Stimulated activated memory B cell treated with anti-CD40 and anti-IgM and Interleukin-4, amounts not matched to agents 10 μg/mL and 1 μg/mL and 100 μg/mL, for 72 hours (primary cell): ENCODE measurements around the gene NVL.
A peak's percentile ranks its signal among the peaks of the same experiment; 100 is the strongest.

Experiments used
- ATAC-seq: fragments of 150-1000 bp; cut with Tn5 transposase; 2 replicates; pipeline ENCODE4 v1.10.0; 2021
- H3K27ac Mint-ChIP-seq: one replicate; pipeline ENCODE4 v1.8.0; 2022; ENCODE audit warnings: mild to moderate bottlenecking, mixed read lengths
- H3K27me3 Mint-ChIP-seq: one replicate; pipeline ENCODE4 v1.8.0; 2022; ENCODE audit warnings: mixed read lengths
- H3K36me3 Mint-ChIP-seq: one replicate; pipeline ENCODE4 v1.8.0; 2022; ENCODE audit warnings: mixed read lengths
- H3K4me1 Mint-ChIP-seq: one replicate; pipeline ENCODE4 v1.8.0; 2022; ENCODE audit warnings: mixed read lengths
- H3K4me3 Mint-ChIP-seq: one replicate; pipeline ENCODE4 v1.8.0; 2022; ENCODE audit warnings: mild to moderate bottlenecking, moderate library complexity, mixed read lengths
- H3K9me3 Mint-ChIP-seq: one replicate; pipeline ENCODE4 v1.8.0; 2022; ENCODE audit warnings: mixed read lengths

NVL gene

GRCh38 chr1:224182866-224183590 lies 146.9 kb downstream of the NVL start, which contains the start of gene DEGS1:
DEGS1 (plus strand) TSS chr1:224183240; CDS start chr1:224183337, 97 bp downstream.
- peak within 1 kb of the TSS; percentile 94 for H3K4me3 Mint-ChIP-seq
- peaks cover 12% of the 10 kb centered on the region for H3K36me3 Mint-ChIP-seq
- ATAC-seq, result peak; percentile 91

GRCh38 chr1:224182057-224182865 lies 147.7 kb downstream of the NVL start:
- H3K4me3 Mint-ChIP-seq, result peak overlapping the region; percentile 92
- no peaks in the 10 kb centered on the region for H3K9me3 Mint-ChIP-seq
- H3K27me3 Mint-ChIP-seq, result no peaks in the 10 kb centered on the region
- H3K27ac Mint-ChIP-seq, result peak overlapping the region; percentile 96
- peak; percentile 75 for ATAC-seq
- peaks cover 53% of the 10 kb centered on the region for H3K4me1 Mint-ChIP-seq
- peaks cover 12% of the 10 kb centered on the region for H3K36me3 Mint-ChIP-seq

More at GRCh38 chr1:224182866-224183590, 146.9 kb downstream of the NVL start, which contains the start of gene DEGS1:
- Mint-ChIP-seq H3K4me1 (peaks cover 53% of the 10 kb centered on the region), H3K27ac (peak within 1 kb of the TSS; percentile 96), H3K9me3 (no peaks in the 10 kb centered on the region), H3K27me3 (no peaks in the 10 kb centered on the region)

GRCh38 chr1:224181453-224181810 lies 148.5 kb downstream of the NVL start:
- H3K4me3 Mint-ChIP-seq, result no peak overlapping the region
- H3K27ac Mint-ChIP-seq, result peak overlapping the region; percentile 96

GRCh38 chr1:224180783-224181452 lies 149.1 kb downstream of the NVL start:
- H3K36me3 Mint-ChIP-seq, result peaks cover 6% of the 10 kb centered on the region
- H3K27me3 Mint-ChIP-seq, result no peaks in the 10 kb centered on the region
- no peaks in the 10 kb centered on the region for H3K9me3 Mint-ChIP-seq
- H3K4me1 Mint-ChIP-seq, result peaks cover 43% of the 10 kb centered on the region
- ATAC-seq, result no peak
- H3K4me3 Mint-ChIP-seq, result no peak overlapping the region
- H3K27ac Mint-ChIP-seq, result peak overlapping the region; percentile 96

More at GRCh38 chr1:224181453-224181810, 148.5 kb downstream of the NVL start:
- Mint-ChIP-seq H3K27me3 (no peaks in the 10 kb centered on the region), H3K36me3 (peaks cover 10% of the 10 kb centered on the region), H3K4me1 (peaks cover 46% of the 10 kb centered on the region), H3K9me3 (no peaks in the 10 kb centered on the region)
- no peak for ATAC-seq

GRCh38 chr1:224178894-224179293 lies 151.1 kb downstream of the NVL start:
- no peak overlapping the region for H3K27ac Mint-ChIP-seq
- H3K27me3 Mint-ChIP-seq, result no peaks in the 10 kb centered on the region
- no peak for ATAC-seq
- H3K36me3 Mint-ChIP-seq, result no peaks in the 10 kb centered on the region
- H3K4me3 Mint-ChIP-seq, result no peak overlapping the region
- no peaks in the 10 kb centered on the region for H3K9me3 Mint-ChIP-seq
- peaks cover 29% of the 10 kb centered on the region for H3K4me1 Mint-ChIP-seq

- no peak overlapping the region for H3K4me3 Mint-ChIP-seq
Measured at GRCh38 chr1:224177356-224177999, 152.5 kb downstream of the NVL start.

More at GRCh38 chr1:224177356-224177999, 152.5 kb downstream of the NVL start:
- Mint-ChIP-seq H3K27ac (no peak overlapping the region), H3K27me3 (no peaks in the 10 kb centered on the region), H3K4me1 (peaks cover 25% of the 10 kb centered on the region), H3K36me3 (no peaks in the 10 kb centered on the region), H3K9me3 (no peaks in the 10 kb centered on the region)
- ATAC-seq, result no peak
